GM21529 (cell line): ENCODE measurements around the gene DTNB.
"Not testable (repeated sequence)": the region's sequence is repeated elsewhere in the genome, so short reads cannot be mapped to it uniquely, and the experiment has no call there.

Experiments used
- ATAC-seq: cut with Tn5 transposase; IDR thresholded peaks from one replicate; pipeline ENCODE4 v1.9.1; 2021; ENCODE audit not compliant: unreplicated experiment

The DTNB gene

DNA sequence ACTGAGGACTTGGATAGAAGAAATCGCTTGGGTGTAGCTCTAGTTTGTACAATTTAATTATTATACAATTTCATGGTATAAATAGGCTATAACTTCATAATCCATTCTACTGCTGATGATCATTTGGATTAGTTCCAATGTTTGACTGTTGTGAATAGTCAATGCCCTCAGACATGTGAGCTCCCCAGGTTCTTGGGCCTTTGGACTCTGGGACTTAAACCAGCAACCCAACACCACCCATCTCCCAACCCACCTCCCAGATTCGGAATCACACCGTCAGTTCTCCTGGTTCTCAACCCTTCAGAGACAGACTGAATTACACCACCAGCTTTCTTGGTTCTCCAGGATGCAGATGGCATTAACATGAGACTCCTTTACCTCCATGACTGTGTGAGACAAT lies 247.1 kb downstream of the DTNB start:
- no peak for ATAC-seq

DNA sequence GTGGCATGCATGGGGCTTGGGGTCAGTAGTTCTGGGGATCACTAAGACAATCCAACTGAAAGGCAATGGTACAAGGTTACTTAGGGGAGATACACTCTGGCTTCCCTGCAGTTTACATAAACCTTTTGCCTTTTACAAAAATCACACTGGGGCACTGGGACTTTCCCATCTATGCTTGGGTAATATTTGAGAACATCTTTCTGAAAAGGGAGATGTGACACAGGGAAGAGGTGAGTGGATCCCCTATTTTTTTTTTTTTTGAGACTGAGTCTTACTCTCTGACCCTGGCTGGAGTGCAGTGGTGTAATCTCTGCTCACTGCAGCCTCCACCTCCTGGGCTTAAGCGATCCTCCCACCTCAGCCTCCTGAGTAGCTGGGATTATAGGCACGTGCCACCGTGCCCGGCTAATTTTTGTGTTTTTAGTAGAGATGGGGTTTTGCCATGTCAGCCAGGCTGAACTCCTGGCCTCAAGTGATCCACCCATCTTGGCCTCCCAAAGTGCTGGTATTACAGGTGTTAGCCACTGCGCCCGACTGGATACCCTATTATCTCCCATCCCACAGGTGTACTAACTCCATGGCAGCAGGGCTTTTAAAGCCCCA lies 248.8 kb downstream of the DTNB start:
- no peak for ATAC-seq

DNA sequence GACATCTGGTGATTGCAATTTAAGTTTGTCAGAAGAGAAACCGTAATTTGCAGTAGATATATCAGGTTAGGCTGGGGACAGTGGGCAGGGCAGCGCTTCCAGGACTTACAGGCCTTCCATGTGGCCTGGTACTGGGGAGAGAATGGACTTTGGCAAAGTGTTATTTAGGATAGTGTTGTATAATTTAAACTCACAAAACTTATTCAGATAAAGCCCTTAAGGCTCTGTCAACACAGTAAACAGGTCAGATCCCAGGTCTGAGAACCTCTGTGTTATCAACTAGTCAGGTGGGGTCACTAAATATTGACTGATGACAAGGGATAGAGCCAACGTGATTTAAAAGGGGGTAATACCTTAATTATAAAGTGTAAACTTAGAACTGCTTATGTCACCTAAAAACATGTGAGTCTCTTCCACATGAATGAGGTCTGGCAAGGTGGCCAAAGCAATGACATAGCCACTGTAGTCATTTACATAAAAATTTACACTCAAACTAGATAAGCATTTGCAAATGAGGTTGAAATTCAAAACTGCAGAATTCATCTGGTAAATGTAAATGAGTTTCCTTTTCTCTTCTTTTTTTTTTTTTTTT lies 251.5 kb downstream of the DTNB start:
- peak; percentile 22 for ATAC-seq

DNA sequence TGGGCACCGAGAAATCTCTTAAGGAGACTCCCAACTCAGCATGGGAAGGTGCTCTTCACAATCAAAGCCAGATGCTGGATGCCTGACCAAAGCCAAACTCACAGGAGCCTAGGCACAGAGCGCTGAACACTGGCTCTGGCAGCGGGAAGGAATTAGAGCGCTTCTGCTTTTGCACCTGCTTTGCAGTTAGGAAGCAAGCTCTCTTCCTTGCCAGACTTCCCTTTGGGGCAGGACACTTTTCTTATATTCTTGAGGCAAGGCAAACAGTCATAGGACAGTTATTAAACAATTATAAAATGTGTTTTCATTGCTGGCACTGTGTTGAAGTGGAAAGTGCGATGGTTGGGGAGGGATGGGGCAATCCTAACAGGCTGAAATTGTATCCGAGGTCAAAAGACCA lies 252.1 kb downstream of the DTNB start:
- no peak for ATAC-seq

DNA sequence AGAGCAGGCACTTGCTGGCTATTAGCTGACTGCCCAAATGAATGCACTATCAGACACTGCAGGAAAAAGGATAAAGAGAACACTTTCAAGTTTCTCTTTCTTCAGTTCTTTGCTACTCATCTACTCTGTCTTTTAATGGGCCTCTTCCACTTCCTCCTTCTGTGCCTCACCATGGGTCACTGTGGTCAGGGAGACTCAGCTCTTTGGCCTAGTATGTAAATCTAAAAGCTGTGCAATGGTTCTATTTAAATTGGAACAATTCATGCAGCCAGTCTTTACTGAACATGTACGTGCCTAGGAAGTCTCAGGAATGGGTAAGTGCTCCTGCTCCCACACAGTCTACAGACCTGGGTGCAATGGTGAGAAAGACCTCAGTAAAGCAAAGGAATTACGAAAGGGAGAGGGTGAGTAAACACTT lies 252.5 kb downstream of the DTNB start:
- ATAC-seq = peak; percentile 50

DNA sequence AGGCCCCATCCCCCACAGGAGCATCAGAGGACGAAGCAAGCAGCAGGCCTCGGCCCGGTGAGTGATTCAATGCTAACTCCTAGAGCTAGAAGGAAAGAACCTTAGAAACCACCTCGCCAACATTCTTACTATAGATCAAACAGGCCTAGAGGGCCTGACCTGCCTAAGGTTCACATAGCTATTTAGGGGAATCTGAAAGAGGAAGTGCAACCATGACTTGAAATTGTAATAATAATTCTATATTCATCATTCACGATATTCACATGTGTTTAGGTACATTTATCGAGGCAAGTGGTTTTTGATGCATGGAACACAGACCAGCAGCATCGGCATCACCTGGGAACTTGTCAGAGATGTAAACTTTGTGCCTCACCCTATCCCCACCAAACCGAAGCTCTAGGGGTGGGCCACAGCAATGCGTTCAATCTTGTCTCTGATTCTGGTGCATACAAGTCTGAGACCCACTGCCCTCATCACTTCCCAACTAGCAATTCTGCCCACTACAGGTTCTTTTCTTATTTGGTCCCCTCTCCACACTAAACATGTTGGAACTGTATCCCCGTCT lies 253.6 kb downstream of the DTNB start:
- peak; percentile 64 for ATAC-seq

DNA sequence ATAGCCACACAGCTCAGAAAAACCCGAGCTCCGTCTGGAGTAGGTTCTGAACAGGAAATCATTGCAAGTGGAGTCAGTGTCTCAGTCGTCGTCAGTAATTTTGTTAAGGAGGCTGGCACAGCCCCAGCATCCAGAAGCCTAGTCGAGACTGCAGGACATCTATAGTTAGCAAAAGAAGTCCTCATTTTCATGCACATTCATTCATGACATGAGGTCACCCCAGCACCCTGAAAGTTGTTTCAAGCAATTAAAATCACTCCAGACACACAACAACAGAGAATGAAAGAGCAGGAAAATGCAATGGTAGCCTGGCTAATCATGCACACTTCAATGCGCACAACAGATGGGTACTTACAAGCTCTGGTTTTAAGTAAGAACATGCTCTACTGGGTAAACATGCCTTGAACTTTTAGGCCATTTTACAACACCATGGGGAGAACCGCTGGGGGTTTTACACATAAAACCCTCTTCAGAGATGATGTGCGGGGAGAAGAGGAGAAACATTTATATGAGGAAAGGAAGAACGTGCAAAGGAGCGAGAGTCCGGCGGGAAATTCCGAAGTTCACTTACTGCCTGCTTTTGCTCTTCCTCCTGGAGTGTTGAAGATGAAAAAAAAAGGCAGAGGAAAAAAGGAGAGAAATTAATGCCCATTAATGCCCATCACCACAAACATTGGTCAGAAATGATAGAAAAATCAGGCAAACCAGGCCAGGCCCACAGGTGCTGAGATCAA lies 254.3 kb downstream of the DTNB start:
- ATAC-seq = peak; percentile 11

DNA sequence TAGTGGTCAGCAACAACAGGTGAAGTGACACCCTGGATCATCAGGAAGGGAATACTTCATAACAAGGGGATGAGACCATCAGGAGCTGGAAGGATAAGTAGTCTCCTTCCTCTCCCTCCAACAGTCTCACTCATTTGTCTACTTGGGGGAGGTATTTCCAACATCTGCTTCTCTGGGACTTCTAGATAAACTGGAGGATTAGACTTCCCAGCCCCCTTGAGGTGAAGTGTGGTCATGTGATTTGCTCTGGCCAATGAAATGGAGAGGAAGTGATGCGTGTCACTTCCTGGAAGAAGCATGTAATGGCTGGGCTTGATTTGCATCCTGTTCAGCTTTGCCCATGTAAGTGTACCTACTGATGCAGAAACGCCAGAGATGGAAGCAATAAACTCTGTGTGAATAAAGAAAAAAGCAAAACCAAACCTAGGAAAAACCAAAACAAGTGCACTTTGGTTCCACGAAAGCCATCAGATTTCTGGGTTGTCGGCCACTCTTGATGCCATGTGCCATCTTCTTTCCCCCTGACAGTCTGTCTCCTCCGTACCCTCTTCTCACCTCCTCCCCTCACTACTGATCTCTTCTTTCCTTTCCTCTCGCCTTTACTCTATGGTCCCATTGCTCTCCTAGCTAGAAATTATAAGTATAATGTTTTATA lies 255.5 kb downstream of the DTNB start:
- ATAC-seq = no peak

DNA sequence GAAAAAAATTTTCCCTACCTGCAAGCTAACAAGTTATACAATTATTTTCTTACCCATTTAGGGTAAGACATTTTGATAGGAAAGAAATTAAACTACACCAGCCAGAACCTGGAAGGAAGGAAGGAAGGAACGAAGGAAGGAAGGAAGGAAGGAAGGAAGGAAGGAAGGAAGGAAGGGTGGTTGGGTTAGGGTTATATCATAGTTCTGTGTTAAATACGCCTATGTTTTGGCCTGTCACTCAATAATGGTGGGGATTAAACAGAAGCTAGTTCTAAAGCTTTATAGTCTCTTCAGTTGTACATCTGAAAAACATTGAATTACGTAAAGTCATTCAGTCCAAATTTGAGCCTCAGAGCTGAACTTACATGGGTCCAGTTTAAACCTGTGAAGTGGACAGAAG lies 256.7 kb downstream of the DTNB start:
- no peak for ATAC-seq

DNA sequence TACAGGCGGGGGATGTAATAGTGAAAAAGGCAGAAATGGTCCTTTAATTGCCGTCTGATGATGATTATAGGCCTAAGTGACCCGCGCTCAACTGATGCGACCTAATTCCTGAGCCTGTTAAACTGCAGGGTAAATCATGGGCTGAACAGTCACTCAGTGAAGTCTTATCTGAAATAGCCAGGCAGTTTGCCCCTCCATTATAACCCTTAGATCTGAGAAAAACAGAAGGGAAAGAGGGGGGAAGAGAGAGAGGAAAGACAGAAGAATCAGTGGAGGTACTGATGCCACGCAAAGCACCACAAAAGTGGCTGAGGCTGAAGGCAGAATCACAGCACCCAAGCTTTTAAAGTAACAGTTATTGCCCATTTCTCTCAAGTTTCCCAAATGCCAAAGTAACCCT lies 258.6 kb downstream of the DTNB start:
- no peak for ATAC-seq

DNA sequence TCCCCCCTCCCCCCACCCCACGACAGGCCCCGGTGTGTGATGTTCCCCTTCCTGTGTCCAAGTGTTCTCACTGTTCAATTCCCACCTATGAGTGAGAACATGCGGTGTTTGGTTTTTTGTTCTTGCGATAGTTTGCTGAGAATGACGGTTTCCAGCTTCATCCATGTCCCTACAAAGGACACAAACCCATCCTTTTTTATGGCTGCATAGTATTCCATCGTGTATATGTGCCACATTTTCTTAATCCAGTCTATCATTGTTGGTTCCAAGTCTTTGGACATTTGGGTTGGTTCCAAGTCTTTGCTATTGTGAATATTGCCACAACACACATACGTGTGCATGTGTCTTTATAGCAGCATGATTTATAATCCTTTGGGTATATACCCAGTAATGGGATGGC lies 260.0 kb downstream of the DTNB start:
- not testable (repeated sequence) for ATAC-seq

DNA sequence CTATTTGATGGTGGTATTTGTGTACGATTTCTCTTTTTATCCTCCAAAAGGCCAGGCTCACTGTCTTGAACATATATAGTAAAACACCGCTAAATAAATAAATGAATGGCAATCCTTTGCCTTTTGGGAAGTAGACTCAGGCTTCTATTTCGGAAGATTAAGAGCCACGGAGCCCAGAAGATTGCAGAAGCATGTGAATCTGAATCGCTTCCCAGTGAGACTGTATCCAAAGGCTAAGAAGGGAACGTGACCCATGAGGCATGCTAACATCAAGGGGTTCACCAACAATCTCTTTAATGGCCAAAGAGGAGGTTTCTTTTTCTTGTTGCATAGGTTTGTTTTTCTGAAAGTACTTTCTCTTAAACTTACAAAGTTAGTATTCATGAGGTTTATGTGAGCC lies 261.6 kb downstream of the DTNB start:
- ATAC-seq = no peak

DNA sequence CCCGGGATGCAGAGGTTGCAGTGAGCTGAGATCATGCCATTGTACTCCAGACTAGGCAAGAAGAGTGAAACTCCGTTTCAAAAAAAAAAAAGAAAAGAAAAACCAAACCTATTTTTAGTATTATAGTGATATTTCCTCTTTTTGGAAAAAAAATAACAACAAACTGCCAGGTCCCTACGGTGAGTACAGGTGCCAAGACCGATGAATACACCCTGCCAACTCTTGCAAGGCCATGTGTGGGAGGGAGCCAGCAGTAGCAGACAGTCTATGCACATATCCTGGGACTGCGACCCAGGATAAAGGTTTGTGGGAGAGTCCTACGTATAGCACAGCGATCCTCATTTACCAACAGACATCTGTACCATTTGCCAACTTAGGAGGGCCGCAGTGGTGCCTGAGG lies 262.1 kb downstream of the DTNB start:
- ATAC-seq = no peak

DNA sequence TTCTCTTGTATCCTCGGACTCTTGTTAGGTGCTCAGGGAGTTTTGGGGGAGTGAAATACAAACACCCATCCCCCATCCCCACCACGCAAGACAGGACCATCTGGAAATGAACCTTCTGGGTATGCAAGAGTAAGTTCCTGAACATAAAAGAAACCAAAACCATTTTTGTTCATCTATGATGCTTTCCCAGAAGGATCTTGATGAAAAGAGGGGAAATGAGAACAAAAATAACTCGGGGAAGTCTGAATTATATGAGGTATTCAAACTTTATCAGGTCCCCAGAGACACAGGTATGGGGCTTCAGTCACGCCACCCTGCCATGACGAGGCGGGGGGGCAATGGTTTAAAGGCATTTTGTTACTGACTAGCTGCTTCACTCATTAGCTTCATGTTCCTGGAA lies 263.0 kb downstream of the DTNB start:
- no peak for ATAC-seq

DNA sequence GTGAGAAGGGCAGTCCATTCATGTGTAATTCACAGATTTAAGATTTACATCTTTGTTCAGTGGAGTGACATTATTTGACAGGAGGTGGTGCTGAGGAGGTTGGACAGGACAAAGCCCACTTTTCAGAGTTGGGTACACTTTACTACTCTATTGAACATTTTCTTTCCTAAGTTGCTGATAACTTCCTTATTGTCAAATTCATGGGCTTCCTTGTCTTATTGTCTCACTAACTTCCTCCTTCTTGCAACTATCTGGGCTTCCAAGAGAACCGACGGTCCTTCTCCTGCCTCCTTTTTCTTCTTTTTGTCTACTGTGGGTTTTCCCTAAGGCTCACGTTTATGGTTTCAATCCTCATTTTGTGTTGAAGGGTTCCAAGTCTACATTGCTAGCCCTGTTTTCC lies 263.9 kb downstream of the DTNB start:
- no peak for ATAC-seq

DNA sequence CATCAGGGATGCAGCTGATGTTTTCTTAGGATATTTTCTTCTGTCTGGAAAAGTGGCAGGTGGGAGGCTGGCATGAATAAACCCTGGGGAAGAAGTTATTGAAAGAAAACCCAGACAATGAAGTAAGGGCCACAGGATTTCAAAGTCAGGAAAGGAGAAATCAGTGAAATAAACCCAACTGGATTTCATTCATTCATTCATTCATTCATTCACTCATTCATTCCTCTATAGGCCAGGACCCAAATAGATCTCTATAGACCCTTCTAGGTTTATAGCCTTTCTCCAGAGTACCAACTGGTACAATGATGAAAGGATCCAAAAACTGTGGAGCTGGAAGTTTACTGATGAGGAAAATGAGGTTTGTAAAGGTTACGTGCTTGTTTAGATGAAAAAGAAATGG lies 264.3 kb downstream of the DTNB start:
- ATAC-seq = no peak

DNA sequence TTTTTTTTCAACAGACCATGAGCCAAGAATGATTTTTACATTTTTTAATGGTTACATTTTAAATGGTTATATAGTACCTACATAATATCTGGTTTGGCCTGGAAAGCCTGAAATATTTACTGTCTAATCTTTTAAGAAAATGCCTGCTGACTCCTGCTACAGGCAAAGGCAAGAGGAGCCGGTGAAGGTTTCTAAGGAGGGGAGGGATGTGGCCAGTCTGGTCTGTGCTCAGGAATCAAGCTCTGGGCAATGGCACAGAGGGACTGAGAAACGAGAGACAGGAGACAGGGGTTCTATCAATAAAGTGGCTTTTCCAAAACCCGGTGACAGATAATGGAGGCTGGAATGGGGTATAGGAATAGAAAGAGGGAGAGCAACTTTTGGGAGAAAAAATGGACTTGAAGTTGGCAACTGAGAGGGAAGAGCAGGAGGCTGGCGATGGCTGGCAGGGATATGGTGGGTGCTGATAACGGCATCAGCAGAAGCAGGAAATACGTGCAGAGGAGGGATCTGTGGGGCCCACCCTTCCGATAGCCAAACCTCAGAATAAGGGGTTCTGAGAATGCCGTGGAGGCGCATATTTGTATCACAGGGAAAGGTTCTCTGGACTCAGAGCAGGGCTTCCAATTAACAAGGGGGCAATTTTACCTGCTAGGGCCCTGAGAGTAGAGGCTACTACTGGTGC lies 267.6 kb downstream of the DTNB start:
- no peak for ATAC-seq

DNA sequence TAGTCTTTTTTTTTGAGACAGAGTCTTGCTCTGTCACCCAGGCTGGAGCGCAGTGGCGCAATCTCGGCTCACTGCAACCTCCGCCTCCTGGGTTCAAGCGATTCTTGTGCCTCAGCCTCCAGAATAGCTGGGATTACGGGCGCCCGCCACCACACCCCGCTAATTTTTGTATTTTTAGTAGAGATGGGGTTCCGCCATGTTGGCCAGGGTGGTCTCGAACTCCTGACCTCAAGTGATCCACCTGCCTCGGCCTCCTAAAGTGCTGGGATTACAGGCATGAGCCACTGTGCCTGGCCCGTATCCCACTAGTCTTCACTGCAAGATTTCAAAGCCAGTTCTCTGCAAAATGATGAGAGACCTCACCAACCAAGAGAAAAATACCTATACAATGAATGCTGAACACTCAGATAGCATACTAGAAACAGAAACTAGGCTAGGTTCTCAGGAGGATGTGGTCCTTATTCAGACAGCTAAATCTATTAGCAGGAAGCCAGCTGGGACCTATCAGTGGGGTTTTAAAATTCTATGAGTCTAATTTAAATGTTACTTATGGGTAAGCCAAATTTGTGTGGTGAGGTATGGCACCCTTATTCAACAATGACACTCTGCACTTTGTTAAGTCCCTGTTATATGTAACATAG lies 270.1 kb downstream of the DTNB start:
- peak; percentile 54 for ATAC-seq

DNA sequence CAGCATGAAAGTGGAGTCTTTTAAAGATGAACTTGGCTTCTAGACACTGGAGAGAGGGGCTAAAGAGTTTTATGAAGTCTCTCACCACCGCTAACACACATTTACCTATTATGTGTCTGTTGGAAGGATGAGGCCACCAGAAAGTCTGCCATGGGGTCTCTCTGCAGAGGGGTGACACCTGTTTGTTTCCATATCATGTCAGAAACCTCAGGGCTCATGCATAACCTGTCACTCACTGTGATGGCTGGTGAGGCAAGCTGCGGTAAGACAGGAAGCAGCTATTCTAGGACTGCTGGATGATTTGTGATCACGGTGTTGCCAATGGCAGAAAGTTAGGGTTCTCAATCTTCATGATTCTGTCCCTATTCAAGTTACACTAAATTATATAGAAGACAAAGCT lies 270.9 kb downstream of the DTNB start:
- peak; percentile 54 for ATAC-seq

DNA sequence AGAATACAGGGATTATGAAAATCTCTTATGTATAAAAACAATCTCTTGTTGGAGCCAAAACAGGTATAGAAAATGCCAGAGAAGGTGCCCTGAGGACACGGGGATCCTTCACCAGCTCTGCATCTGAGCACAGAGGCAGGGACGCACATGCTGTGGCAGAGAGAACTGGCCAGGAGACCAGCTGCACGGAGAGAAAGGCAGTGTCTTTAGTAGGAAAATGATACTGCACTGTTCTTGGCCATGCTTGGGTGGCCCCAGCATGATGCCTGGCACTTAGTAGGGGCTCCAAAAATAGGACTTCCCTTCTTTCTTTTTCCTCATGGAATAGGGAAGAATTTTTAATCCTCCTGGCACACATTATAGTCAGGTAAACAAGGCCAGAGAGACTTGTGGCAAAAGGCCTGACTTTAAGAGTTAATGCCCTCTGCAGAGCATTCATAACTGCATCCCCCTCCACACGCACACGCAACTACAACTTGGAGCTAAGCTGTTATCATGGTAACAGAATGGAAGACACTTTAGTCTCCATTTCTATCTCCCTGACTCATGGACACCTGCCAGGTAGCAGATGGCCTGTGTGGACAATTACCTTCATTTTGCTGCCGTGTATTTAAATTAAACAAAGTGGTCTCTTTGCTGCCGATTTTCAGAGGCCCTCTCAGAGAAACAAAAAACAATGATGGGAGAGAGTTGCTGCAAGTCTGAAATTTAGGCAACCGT lies 271.9 kb downstream of the DTNB start:
- no peak for ATAC-seq
